NCI-H2196 treated with DMSO at 0.1 percent for 48 hours (cell line): ENCODE measurements around the gene SLF1.
A peak's percentile ranks its signal among the peaks of the same experiment; 100 is the strongest.

Source experiments
- DNase-seq: peaks from one replicate; lab custom pipeline; 2025; ENCODE audit not compliant: unreplicated experiment; lab: John Stamatoyannopoulos, UW

SLF1 gene

DNA sequence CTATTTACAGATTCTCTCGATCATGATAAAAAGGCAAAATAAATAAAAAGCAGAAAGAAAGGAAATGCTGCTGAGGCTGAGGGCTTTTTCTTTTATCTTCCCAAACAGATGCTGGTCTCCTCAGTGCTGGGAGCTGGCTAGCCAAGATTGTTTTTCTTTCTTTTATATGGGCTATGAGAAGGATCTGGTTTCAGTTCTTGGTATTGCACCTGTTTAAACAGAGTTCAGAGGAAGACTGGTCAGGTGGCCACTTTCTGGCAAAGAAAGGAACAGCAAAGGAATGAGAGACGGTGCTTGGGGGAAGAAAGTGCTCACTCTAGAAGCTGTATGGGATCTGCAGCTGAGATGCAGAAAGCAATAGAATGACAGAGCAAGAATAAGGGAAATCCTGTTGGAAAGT lies 88.9 kb downstream of the SLF1 start:
- peak; percentile 33 for DNase-seq

DNA sequence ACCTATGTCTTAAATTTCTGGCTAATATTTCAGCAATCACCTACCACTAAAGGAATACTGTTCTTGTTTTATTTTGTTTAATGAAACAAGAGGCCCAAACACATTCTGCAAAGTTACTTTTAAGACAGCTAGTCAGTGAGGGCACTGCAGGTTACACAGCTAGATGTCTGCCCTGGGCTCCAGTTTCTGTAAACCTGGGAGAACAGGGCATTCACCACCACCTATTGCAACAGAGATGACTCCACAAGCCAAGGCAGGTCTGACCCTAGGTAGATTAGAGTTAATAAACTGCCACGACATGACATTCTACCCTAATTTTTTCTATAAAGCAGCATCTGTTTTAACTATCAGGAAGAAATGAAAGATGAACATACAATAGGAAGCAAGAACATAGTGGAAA lies 90.8 kb downstream of the SLF1 start:
- DNase-seq: no peak

DNA sequence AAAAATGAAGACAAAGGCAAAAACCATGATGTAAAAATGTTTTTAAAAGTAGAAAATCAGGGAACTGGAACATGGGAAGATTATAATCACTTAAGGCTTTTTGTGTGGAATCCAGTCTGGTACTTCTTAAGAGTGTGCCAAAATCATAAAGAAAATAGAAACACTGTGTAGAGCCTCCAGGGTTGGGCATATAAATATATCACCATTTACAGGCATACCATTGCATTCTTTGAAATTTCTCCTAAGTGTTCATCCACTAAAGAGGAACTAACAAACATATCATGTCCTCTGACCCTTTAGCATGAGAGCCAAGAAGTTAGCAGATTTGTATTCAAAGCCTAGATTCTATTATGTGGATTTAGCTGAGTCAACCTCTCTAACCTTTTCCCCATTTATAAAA lies 93.3 kb downstream of the SLF1 start:
- no peak for DNase-seq

DNA sequence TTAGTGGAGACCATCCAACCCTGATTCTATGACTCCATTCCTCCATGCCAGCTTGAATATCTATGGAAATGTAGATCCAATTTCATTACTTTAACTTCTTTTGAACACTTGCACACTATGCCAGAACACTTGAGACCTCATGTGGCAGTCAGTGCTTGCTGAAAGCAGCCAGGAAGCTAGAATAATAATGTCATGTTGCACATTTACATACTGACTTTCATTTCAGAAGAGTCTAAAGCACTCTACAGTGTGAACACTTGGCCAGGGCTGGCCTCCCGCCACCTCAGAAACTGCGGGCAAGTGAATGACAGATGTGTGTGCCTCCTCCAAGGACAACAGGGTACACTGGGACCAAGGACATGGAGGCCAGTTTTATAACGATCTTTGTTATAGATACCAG lies 97.3 kb downstream of the SLF1 start:
- no peak for DNase-seq

DNA sequence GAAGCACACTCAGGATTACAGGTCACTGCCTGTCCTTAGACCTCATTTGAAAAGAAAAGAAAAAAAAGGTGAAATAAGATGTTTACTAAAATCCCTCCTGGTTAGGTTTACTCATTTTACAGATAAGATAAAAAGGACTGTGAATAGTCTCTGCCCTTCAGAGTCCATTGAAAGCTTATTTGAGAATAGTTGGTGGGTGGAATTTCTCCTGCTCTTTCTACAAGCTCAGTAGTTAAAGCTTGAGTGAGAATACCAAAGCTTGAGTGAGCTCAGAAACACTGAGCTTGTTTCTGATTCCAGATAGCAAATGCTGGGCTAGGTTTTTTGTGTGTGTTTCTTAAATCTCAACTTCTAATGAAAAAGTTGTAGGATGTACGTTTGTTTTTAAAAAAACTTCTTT lies 106.7 kb downstream of the SLF1 start:
- no peak for DNase-seq

DNA sequence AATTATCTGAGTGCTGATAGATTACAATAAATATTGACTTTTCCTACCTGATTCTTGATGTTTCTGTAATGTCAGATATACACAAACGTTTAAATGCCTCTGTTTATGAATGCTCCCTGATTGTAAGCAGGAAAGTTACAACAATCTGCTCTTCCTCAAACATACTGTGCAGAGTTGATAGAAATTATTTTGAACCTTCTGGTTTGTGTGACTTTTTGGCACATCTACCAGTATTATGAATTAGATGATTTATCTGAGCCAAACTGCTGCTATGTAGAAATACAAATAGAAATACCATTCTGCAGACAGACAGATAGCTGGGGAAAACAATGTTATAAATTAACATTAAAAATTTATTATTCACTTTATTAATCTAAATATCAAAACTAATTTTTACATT lies 113.0 kb downstream of the SLF1 start:
- no peak for DNase-seq

DNA sequence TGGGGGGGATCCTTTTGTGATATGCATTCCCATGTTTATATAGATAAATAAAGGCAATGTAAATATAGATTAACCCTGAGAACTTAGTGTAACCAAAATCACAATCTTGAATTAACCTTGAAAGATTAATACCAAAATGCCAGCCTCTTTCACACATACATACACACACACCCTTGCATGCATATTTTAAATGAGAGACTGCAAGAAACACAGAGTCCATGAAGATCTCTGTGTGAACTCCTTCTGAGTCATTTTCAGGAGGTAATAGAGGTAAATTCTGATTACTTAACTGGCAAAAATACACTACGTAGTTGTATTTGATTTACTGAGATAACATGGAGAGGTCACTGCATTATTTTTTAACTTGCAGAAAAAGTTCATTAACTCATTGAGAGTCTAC lies 118.0 kb downstream of the SLF1 start:
- no peak for DNase-seq

DNA sequence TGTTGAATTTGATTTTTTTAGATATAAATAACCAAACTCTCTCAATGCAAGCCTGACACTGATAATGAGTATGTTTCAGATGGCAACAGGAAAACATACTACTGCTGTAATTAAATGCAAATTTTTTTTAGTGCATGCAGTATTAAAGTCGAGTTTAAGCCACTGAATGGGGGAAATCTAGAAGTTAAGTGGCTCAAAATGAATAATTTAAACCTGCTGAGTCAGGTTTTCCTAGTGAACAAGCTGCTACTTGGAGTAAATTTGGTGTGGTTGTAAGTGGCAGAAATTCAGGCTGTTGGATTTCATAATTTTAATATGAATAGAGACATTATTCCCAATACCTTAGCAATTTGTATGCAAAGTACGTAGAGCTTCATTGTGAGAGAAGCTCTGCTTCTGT lies 121.8 kb downstream of the SLF1 start:
- DNase-seq: no peak

DNA sequence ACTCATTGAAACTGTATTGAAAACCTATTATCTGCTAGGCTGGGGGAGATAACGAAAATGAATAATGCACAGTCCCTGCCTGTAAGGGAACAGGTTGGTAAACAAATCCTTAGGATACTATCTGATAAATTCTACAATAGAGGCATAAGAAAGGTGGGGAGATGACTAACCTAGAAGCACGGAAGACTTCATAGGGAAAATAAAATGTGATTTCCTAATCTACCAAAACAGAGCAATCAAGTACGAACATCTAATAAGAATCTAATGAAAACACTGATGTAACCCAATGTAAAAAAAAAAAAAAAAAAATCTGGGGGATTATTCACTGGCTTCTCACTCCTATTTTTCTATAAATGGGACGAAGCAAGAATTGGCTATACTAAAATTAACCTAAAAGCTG lies 124.4 kb downstream of the SLF1 start:
- no peak for DNase-seq

DNA sequence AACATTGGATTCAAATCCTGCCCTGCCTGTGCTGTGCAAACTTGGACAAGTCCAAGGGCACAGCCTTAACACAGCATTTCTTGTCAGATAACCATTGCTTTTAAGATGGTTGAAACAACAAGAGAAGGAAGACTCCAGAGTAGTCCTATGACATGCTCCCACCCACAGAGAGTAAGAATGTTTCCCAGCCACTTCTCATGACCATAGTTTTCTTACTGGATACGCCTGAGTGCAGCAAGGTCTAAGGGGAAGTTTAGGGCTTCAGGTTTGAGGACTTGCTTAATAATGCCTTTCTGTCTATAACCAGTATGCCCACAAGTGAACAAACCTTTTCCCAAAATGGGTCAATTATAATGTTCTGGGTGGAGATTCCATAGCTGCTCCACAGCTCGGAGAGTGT lies 126.4 kb downstream of the SLF1 start:
- DNase-seq: no peak

DNA sequence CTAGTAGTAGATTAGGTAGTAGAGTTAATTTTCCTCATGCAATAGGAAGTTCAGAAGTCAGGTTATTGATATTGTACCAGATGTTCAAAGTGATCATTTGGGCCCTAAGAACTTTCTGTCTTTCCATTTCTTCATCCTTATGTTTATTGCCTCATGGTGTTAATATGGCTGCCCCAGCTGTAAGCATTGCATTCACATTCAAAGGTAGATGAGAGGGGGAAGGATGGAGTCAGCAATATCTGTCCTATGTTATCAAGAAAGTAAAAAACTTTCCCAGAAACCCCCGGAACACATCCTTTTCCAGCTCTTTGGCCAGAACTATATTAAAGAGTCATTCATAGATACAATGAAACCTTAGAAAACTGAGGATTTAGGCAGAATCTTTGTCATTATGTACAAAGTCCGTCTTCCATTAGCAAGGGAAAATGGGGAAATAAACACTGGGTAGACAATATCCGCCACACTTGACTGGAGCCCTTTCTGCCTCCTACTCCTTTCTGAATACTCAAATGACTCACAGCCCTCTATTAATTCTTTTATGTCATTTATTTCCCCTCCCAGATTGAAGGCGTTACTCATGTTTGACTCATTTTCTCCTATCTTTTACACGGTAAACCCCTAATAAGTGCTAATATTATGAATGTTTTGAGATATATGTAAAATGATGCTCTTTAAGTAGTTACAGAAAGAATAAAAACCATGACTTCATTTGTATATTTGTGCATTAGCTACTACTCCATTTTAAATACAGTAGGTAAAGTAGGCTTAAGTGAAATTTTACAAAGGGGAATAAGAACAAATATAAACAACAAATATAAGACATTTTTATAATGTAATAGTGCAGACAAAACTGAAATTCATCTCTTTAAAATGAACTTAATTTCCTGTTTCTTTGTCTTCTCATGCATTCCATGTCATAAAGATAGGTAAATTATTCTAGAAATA lies 127.6 kb downstream of the SLF1 start:
- no peak for DNase-seq

DNA sequence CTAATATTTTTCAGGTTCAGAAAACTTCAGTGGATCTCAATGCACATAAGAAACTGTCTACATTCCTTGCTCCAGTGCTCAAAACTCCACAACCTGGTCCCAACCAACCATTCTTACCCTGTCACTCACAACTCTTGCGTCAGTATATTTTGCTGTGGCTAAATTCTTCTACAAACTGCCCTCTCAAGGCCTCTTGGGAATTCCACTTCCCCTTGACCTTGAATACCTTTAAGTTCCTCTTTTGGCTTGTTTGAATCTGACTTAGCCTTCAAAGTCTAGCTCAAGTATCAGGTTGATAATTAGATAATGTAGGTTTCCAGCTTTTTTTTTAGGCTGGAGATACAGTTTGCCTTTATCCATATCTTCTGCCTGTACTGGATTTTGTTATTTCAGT lies 128.3 kb downstream of the SLF1 start:
- no peak for DNase-seq
